SK-MEL-5 (cell line): ENCODE results near the gene UNC5B. TPM values are rescaled to one million over a fixed set of nuclear protein-coding genes. Genes with fewer than 3 reads are reported as not detected.
A peak's percentile ranks its signal among the peaks of the same experiment; 100 is the strongest.

Experiments used
- DNase-seq: peaks from one replicate; pipeline ENCODE4 v3.0.0-alpha.2; 2016; ENCODE audit warnings: low read depth, low spot score
- in situ Hi-C: cut with HindIII; loops from 2 replicates; pipeline ENCODE4 v1.10.0; 2016; ENCODE audit warnings: low sequenced_read_pairs, high pct_unique_total_duplicates, low pct_unique_long_range_greater_than_20kb
- total RNA-seq: library from RNA; depleted of rRNA; stranded (reverse); fragments of >200 nt; shearing (Covaris generic); gene quantifications from 2 replicates; pipeline ENCODE4 v1.2.3, GENCODE V29; 2014

UNC5B gene
- total RNA-seq, 1 experiment from 2014 or later = 0.82 TPM

- no peak for DNase-seq
- in situ Hi-C loops = no loop called here
These were observed 67.8 kb downstream of the UNC5B start for GRCh38 chr10:71280216-71280615.

- DNase-seq = no peak
- in situ Hi-C loops = no loop called here
These were observed 68.5 kb downstream of the UNC5B start for GRCh38 chr10:71280825-71281224.

- in situ Hi-C loops = no loop called here
- no peak for DNase-seq
These were observed 69.4 kb downstream of the UNC5B start for GRCh38 chr10:71281646-71282322.

- in situ Hi-C loops = no loop called here
- no peak for DNase-seq
These were observed 69.9 kb downstream of the UNC5B start for GRCh38 chr10:71282323-71282680.

GRCh38 chr10:71283410-71283809 is 71.0 kb downstream of the UNC5B start:
- in situ Hi-C loops = no loop called here

GRCh38 chr10:71283876-71284275 is 71.5 kb downstream of the UNC5B start:
- no peak for DNase-seq
- in situ Hi-C loops = no loop called here

More at GRCh38 chr10:71283410-71283809, 71.0 kb downstream of the UNC5B start:
- no peak for DNase-seq

GRCh38 chr10:71284544-71285179 is 72.3 kb downstream of the UNC5B start:
- no peak for DNase-seq
- in situ Hi-C loops = no loop called here

GRCh38 chr10:71285180-71285545 is 72.8 kb downstream of the UNC5B start:
- in situ Hi-C loops = no loop called here
- peak; percentile 56 for DNase-seq

GRCh38 chr10:71285986-71286385 is 73.6 kb downstream of the UNC5B start:
- no peak for DNase-seq
- in situ Hi-C loops = no loop called here

- no peak for DNase-seq
- in situ Hi-C loops = no loop called here
These were observed 74.3 kb downstream of the UNC5B start for GRCh38 chr10:71286521-71287294.

GRCh38 chr10:71287456-71287855 is 75.1 kb downstream of the UNC5B start:
- in situ Hi-C loops = no loop called here
- DNase-seq = no peak

GRCh38 chr10:71288461-71288860 is 76.1 kb downstream of the UNC5B start:
- DNase-seq = no peak
- in situ Hi-C loops = no loop called here

- in situ Hi-C loops = no loop called here
- DNase-seq = no peak
These were observed 77.2 kb downstream of the UNC5B start for GRCh38 chr10:71289421-71290130.

- DNase-seq = no peak
- in situ Hi-C loops = no loop called here
These were observed 78.0 kb downstream of the UNC5B start for GRCh38 chr10:71290331-71290730.

GRCh38 chr10:71290806-71291527 is 78.6 kb downstream of the UNC5B start:
- DNase-seq = no peak
- in situ Hi-C loops = no loop called here

- DNase-seq = no peak
- in situ Hi-C loops = no loop called here
These were observed 79.1 kb downstream of the UNC5B start for GRCh38 chr10:71291528-71291900.

- in situ Hi-C loops = no loop called here
- no peak for DNase-seq
These were observed 80.5 kb downstream of the UNC5B start for GRCh38 chr10:71292624-71293445.
